ENCODE data around the gene NAMPT. TPM values are rescaled to one million over a fixed set of nuclear protein-coding genes. Genes with fewer than 3 reads are reported as not detected.

NAMPT gene
- total and polyA plus RNA-seq, 2 donors (not counting 1 experiment from before 2014, with no cell fraction given), result 57.7 to 155 TPM

DNA sequence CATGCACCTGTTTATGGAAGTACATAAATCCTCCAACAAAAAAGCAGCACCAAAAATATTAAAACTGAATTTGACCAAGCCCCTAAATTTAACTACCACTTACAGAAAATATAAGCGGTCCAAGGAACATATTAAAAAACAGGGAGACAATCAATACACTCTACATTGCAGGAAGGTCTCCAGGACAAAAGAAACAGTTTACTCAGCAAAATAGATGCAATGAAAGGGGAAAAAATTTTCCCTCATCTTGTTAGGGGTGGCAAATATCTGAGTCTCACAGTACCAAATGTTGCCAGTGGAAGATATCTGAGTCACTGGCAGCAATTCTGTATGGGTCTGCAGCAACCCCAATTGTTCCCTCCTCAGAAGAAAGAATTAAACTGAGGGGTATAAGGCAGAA lies 50.4 kb downstream of the NAMPT start:
- Histone ChIP-seq H3K4me2 (ENCODE audit: extremely low read depth, insufficient read depth, low read length) (no peak overlapping the region), H3K27me3 (ENCODE audit: control insufficient read depth, insufficient read depth, low read length) (no peaks in the 10 kb centered on the region), H3K79me2 (ENCODE audit: control insufficient read depth, insufficient read depth, low read length) (no peaks in the 10 kb centered on the region), H3K27ac (ENCODE audit: insufficient read depth, low read length) (no peak overlapping the region), H3K4me1 (ENCODE audit: control insufficient read depth, extremely low read depth, insufficient read depth, low read length) (no peaks in the 10 kb centered on the region), H3K36me3 (ENCODE audit: control insufficient read depth, insufficient read depth, low read length) (no peaks in the 10 kb centered on the region), H3K9me3 (ENCODE audit: control insufficient read depth, insufficient read depth, low read depth, low read length) (no peaks in the 10 kb centered on the region), H2AFZ (ENCODE audit: low read length) (no peak overlapping the region), H3K9ac (ENCODE audit: insufficient read depth, low read length) (no peak overlapping the region), H3K4me3 (replicated peaks in 1 of 4; ENCODE audit: control extremely low read depth in 1 of 4, insufficient read depth in 1 of 4, low read depth in 3 of 4, low read length in 4 of 4) (no peak overlapping the region), H4K20me1 (ENCODE audit: control insufficient read depth, extremely low read depth, insufficient read depth, low read length) (no peaks in the 10 kb centered on the region)
- DNase-seq (ENCODE audit: low read depth in 2 of 2), result no peak
- TF ChIP-seq, protein P1, sequence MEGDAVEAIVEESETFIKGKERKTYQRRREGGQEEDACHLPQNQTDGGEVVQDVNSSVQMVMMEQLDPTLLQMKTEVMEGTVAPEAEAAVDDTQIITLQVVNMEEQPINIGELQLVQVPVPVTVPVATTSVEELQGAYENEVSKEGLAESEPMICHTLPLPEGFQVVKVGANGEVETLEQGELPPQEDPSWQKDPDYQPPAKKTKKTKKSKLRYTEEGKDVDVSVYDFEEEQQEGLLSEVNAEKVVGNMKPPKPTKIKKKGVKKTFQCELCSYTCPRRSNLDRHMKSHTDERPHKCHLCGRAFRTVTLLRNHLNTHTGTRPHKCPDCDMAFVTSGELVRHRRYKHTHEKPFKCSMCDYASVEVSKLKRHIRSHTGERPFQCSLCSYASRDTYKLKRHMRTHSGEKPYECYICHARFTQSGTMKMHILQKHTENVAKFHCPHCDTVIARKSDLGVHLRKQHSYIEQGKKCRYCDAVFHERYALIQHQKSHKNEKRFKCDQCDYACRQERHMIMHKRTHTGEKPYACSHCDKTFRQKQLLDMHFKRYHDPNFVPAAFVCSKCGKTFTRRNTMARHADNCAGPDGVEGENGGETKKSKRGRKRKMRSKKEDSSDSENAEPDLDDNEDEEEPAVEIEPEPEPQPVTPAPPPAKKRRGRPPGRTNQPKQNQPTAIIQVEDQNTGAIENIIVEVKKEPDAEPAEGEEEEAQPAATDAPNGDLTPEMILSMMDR (conservative IDR thresholded peaks at IDR 0.05 in 1 of 2, IDR thresholded peaks at IDR 0.05 in 1 of 2; ENCODE audit: low read depth in 1 of 2, low read length in 2 of 2), result no peak
- TF ChIP-seq EZH2 (IDR thresholded peaks at IDR 0.05; ENCODE audit: low read length, missing control alignments), result no peak

DNA sequence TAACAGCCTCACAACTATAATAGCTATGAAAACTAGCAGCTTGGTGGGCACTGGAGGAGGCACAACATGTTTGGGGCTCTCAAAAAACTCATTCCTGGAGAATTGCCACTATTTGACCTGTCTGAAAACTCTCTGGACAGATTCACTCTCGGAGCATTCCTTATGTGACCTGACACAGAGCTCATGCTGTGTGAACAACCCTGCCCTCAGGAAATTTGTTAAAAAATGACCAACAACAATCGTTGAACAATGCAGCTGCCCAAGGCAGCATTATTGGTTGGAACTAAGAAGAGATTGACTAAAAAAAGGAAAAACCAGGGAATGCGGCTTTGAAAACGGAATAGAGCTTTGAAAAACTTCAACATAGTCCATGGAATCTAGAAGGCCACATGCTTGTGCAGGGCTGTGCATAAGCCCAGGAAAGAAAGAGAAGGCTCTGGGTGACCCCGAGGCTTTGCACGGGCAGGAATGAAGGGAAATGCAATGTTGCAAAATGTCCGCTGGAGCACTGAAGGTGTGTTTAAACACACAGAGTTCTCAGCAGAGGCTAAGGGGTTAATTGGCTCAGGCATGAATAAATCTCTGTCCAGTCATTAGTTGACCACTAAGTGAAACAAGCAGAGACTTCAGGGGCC lies 52.8 kb downstream of the NAMPT start:
- no peak overlapping the region for H3K9ac ChIP-seq (ENCODE audit: insufficient read depth, low read length)
- H3K4me2 ChIP-seq (ENCODE audit: extremely low read depth, insufficient read depth, low read length), result no peak overlapping the region
- no peak for DNase-seq (ENCODE audit: low read depth in 2 of 2)
- no peaks in the 10 kb centered on the region for H3K79me2 ChIP-seq (ENCODE audit: control insufficient read depth, insufficient read depth, low read length)
- no peak overlapping the region for H3K4me3 ChIP-seq (replicated peaks in 1 of 4; ENCODE audit: control extremely low read depth in 1 of 4, insufficient read depth in 1 of 4, low read depth in 3 of 4, low read length in 4 of 4)
- TF ChIP-seq, protein P1 (conservative IDR thresholded peaks at IDR 0.05 in 1 of 2, IDR thresholded peaks at IDR 0.05 in 1 of 2; ENCODE audit: low read depth in 1 of 2, low read length in 2 of 2), result no peak
- H3K4me1 ChIP-seq (ENCODE audit: control insufficient read depth, extremely low read depth, insufficient read depth, low read length), result no peaks in the 10 kb centered on the region
- no peak overlapping the region for H3K27ac ChIP-seq (ENCODE audit: insufficient read depth, low read length)
- H3K9me3 ChIP-seq (ENCODE audit: control insufficient read depth, insufficient read depth, low read depth, low read length), result no peaks in the 10 kb centered on the region
- H3K27me3 ChIP-seq (ENCODE audit: control insufficient read depth, insufficient read depth, low read length), result no peaks in the 10 kb centered on the region
- H4K20me1 ChIP-seq (ENCODE audit: control insufficient read depth, extremely low read depth, insufficient read depth, low read length), result no peaks in the 10 kb centered on the region
- no peaks in the 10 kb centered on the region for H3K36me3 ChIP-seq (ENCODE audit: control insufficient read depth, insufficient read depth, low read length)
- no peak overlapping the region for H2AFZ ChIP-seq (ENCODE audit: low read length)

DNA sequence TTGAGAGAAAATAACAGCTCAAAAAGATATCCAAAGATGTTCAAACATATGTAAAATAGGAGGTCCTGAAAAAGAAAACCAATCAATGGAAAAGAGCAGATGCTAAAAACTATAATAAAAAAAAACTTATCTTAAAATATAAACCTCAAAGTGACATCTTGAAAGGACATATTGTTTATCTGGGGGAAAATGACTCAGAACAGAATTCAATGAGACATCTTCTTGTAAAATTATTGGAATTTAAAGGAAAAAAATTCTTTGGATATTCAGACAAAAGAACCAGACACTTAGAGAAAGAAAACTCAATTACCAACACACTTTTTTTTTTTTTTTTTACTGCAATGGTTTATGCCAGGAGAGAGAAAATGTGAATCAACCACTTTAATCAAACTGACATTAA lies 58.9 kb downstream of the NAMPT start:
- Histone ChIP-seq H2AFZ (ENCODE audit: low read length) (no peak overlapping the region), H3K36me3 (ENCODE audit: control insufficient read depth, insufficient read depth, low read length) (no peaks in the 10 kb centered on the region), H3K9ac (ENCODE audit: insufficient read depth, low read length) (no peak overlapping the region), H3K79me2 (ENCODE audit: control insufficient read depth, insufficient read depth, low read length) (no peaks in the 10 kb centered on the region), H4K20me1 (ENCODE audit: control insufficient read depth, extremely low read depth, insufficient read depth, low read length) (no peaks in the 10 kb centered on the region), H3K4me1 (ENCODE audit: control insufficient read depth, extremely low read depth, insufficient read depth, low read length) (no peaks in the 10 kb centered on the region), H3K27ac (ENCODE audit: insufficient read depth, low read length) (no peak overlapping the region), H3K4me2 (ENCODE audit: extremely low read depth, insufficient read depth, low read length) (no peak overlapping the region), H3K27me3 (ENCODE audit: control insufficient read depth, insufficient read depth, low read length) (no peaks in the 10 kb centered on the region), H3K4me3 (replicated peaks in 1 of 4; ENCODE audit: control extremely low read depth in 1 of 4, insufficient read depth in 1 of 4, low read depth in 3 of 4, low read length in 4 of 4) (no peak overlapping the region), H3K9me3 (ENCODE audit: control insufficient read depth, insufficient read depth, low read depth, low read length) (no peaks in the 10 kb centered on the region)
- TF ChIP-seq EZH2 (IDR thresholded peaks at IDR 0.05; ENCODE audit: low read length, missing control alignments), result no peak
- TF ChIP-seq, protein P1 (conservative IDR thresholded peaks at IDR 0.05 in 1 of 2, IDR thresholded peaks at IDR 0.05 in 1 of 2; ENCODE audit: low read depth in 1 of 2, low read length in 2 of 2), result no peak
- peak in 1 of 2 donors; percentile 18 for DNase-seq (ENCODE audit: low read depth in 2 of 2)

Measured in fibroblast of lung (primary cell).